Caco-2 (cell line): ENCODE results near the gene TBCC. TPM values are rescaled to one million over a fixed set of nuclear protein-coding genes. Genes with fewer than 3 reads are reported as not detected.

ENCODE experiments used
- BruUV-seq: library from RNA; stranded (reverse); fragments of 400-500 nt; replicated peaks from 2 replicates; lab custom pipeline; 2021; lab: Mats Ljungman, UMichigan
- CTCF ChIA-PET: fragments of 300-600 bp; sonication (Branson Sonifier 250); formaldehyde crosslinking; loops from one replicate; lab custom pipeline; 2022; ENCODE audit warnings: antibody characterized with exemption; lab: Charles Lee
- POLR2A ChIA-PET: fragments of 300-600 bp; sonication (Branson Sonifier 250); formaldehyde crosslinking; loops from one replicate; lab custom pipeline; 2022; ENCODE audit warnings: antibody characterized with exemption; lab: Charles Lee
- DNase-seq, 2 experiments: peaks; one replicate each; pipeline versions ENCODE4 v3.0.0 to v3.0.0-alpha.2; 2020 to 2022
- H3K27me3 ChIP-seq: replicated peaks from 2 replicates; pipeline ENCODE4 v1.6.0; 2011; ENCODE audit warnings: low read length; ENCODE audit not compliant: control insufficient read depth, insufficient read depth
- H3K36me3 ChIP-seq: 2 replicates; pipeline ENCODE4 v1.5.1; 2011; ENCODE audit warnings: low read length; ENCODE audit not compliant: control insufficient read depth, insufficient read depth
- H3K4me1 ChIP-seq: fragments of 250-450 bp; sonication (Bioruptor Pico); 2 replicates; pipeline ENCODE4 v1.5.1; 2020; ENCODE audit warnings: mild to moderate bottlenecking
- H3K4me3 ChIP-seq: 2 replicates; pipeline ENCODE4 v1.5.1; 2011; ENCODE audit warnings: low read depth, mild to moderate bottlenecking, control low read depth, low read length
- H3K9me3 ChIP-seq: fragments of 250-450 bp; sonication (Bioruptor Pico); 2 replicates; pipeline ENCODE4 v1.5.1; 2020; ENCODE audit warnings: mild to moderate bottlenecking, moderate library complexity
- H3K27ac Mint-ChIP-seq: one replicate; pipeline ENCODE4 v1.8.0; 2022; ENCODE audit warnings: mixed read lengths; ENCODE audit not compliant: unreplicated experiment
- H3K27me3 Mint-ChIP-seq: one replicate; pipeline ENCODE4 v1.8.0; 2022; ENCODE audit warnings: mixed read lengths; ENCODE audit not compliant: insufficient read depth, unreplicated experiment
- H3K36me3 Mint-ChIP-seq: one replicate; pipeline ENCODE4 v1.8.0; 2022; ENCODE audit warnings: mild to moderate bottlenecking, mixed read lengths; ENCODE audit not compliant: insufficient read depth, unreplicated experiment
- H3K4me1 Mint-ChIP-seq: one replicate; pipeline ENCODE4 v1.8.0; 2022; ENCODE audit warnings: low read depth, mixed read lengths; ENCODE audit not compliant: unreplicated experiment
- H3K4me3 Mint-ChIP-seq: one replicate; pipeline ENCODE4 v1.8.0; 2022; ENCODE audit warnings: mild to moderate bottlenecking, moderate library complexity, mixed read lengths; ENCODE audit not compliant: unreplicated experiment
- H3K9me3 Mint-ChIP-seq: one replicate; pipeline ENCODE4 v1.8.0; 2022; ENCODE audit warnings: mixed read lengths; ENCODE audit not compliant: unreplicated experiment
- intact Hi-C: fragments of 100-400 bp; cut with micrococcal nuclease; formaldehyde crosslinking; loops from one replicate; pipeline ENCODE4 v1.10.0; 2022; ENCODE audit not compliant: unreplicated experiment
- total RNA-seq: library from RNA; stranded (reverse); gene quantifications from 2 replicates; pipeline ENCODE4 v1.2.3, GENCODE V29; 2022
- TF ChIP-seq, protein P1 (sequence below), 2 experiments: fragments of 200-600 bp in 1 of 2; IDR thresholded peaks; 1 replicate in 1 of 2; 2 replicates in 1 of 2; pipeline versions ENCODE4 v1.5.1 to v1.8.0; 2011 to 2022; ENCODE audit warnings: antibody characterized with exemption in 1 of 2, control low read depth in 1 of 2, inconsistent platforms in 1 of 2, low read depth in 1 of 2, low read length in 1 of 2, mild to moderate bottlenecking in 1 of 2, moderate library complexity in 1 of 2; ENCODE audit not compliant: insufficient read depth in 1 of 2, severe bottlenecking in 1 of 2, unreplicated experiment in 1 of 2

TBCC gene
- total RNA-seq, 1 experiment from 2014 or later, result 20.4 TPM

DNA sequence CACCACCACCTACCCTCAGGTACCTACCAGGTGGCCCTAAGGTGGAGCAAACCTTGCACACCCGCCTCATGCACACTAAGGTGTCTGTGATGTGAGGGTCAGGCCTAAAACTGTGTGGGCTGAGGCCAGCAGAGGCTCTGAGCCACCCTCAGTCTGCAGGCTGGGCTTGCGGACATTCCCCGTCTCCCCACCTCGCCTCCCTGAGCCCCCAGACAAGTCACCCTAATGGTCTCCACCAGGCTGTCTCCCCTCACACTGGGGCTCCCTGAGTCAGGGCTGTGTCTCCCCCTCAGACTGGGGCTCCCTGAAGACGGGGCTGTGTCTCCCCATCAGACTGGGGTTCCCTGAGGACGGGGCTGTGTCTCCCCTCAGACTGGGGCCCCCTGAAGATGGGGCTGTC is 36.0 kb downstream of the TBCC start:
- POLR2A ChIA-PET, result no interaction called here
- intact Hi-C loops, result no loop called here
- peaks cover 13% of the 10 kb centered on the region for H3K9me3 Mint-ChIP-seq
- Histone ChIP-seq H3K9me3 (no peaks in the 10 kb centered on the region), H3K4me3 (no peak overlapping the region), H3K4me1 (no peaks in the 10 kb centered on the region), H3K36me3 (no peaks in the 10 kb centered on the region), H3K27me3 (no peaks in the 10 kb centered on the region)
- H3K36me3 Mint-ChIP-seq, result peaks cover 4% of the 10 kb centered on the region
- TF ChIP-seq, protein P1, sequence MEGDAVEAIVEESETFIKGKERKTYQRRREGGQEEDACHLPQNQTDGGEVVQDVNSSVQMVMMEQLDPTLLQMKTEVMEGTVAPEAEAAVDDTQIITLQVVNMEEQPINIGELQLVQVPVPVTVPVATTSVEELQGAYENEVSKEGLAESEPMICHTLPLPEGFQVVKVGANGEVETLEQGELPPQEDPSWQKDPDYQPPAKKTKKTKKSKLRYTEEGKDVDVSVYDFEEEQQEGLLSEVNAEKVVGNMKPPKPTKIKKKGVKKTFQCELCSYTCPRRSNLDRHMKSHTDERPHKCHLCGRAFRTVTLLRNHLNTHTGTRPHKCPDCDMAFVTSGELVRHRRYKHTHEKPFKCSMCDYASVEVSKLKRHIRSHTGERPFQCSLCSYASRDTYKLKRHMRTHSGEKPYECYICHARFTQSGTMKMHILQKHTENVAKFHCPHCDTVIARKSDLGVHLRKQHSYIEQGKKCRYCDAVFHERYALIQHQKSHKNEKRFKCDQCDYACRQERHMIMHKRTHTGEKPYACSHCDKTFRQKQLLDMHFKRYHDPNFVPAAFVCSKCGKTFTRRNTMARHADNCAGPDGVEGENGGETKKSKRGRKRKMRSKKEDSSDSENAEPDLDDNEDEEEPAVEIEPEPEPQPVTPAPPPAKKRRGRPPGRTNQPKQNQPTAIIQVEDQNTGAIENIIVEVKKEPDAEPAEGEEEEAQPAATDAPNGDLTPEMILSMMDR (IDR thresholded peaks at IDR 0.05; ENCODE audit: insufficient read depth in 1 of 2, low read depth in 1 of 2, low read length in 1 of 2, severe bottlenecking in 1 of 2, unreplicated experiment in 1 of 2), result no peak
- H3K27me3 Mint-ChIP-seq, result no peaks in the 10 kb centered on the region
- H3K4me1 Mint-ChIP-seq, result peaks cover 12% of the 10 kb centered on the region
- no TSS peak for BruUV-seq
- no peak for DNase-seq
- H3K4me3 Mint-ChIP-seq, result no peak overlapping the region
- no peak overlapping the region for H3K27ac Mint-ChIP-seq
- CTCF ChIA-PET, result no interaction called here

DNA sequence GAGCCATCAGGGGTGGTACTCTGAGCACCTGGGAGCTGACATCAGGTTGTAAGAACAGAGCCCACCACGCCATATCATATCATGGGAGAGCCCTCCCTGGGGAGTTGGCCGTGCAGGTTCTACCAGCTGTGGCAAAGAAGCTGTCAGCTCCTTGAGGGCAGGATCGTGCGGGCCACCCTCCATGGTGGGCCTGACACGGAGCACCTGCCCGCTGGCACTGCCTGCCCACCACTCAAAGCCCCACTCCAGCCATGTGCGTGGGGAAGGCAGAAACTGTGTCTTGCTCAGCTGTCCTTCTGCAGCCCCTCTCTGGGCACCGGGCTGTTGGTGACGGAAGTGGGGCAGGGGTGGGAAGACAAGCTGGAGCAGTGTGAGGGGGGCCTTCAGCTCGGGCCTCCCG is 37.8 kb downstream of the TBCC start:
- no peak overlapping the region for H3K4me3 Mint-ChIP-seq
- DNase-seq, result no peak
- no peaks in the 10 kb centered on the region for H3K27me3 Mint-ChIP-seq
- Histone ChIP-seq H3K36me3 (no peaks in the 10 kb centered on the region), H3K27me3 (no peaks in the 10 kb centered on the region), H3K9me3 (no peaks in the 10 kb centered on the region), H3K4me3 (no peak overlapping the region), H3K4me1 (no peaks in the 10 kb centered on the region)
- no TSS peak for BruUV-seq
- intact Hi-C loops, result no loop called here
- H3K36me3 Mint-ChIP-seq, result peaks cover 4% of the 10 kb centered on the region
- ChIA-PET CTCF (interaction anchor here (0.5 kb wide), 1 partner anchor 579 kb away, joined by 3 read pairs; no protein-coding TSS in a partner anchor), POLR2A (no interaction called here)
- H3K9me3 Mint-ChIP-seq, result peaks cover 13% of the 10 kb centered on the region
- peaks cover 6% of the 10 kb centered on the region for H3K4me1 Mint-ChIP-seq
- H3K27ac Mint-ChIP-seq, result no peak overlapping the region
- TF ChIP-seq, protein P1 (IDR thresholded peaks at IDR 0.05; ENCODE audit: insufficient read depth in 1 of 2, low read depth in 1 of 2, low read length in 1 of 2, severe bottlenecking in 1 of 2, unreplicated experiment in 1 of 2), result no peak

DNA sequence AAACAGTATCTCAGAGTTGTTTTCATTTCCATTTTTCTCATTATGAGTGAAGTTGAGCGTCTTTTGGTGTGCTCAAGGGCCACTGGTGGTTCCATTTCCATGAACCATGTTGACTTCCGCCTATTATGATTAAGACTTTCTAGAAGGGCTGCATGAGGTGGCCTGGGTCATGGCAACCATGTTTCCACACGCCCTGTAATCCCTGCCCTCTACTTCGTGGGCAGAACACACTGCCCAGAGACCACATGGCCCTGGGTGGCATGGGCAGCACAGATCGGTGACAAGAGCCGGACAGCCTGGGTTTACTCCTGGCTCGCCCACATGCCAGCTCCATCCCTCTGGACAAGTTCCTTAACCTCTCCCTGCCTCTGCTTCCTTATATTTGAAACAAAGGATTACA is 38.3 kb downstream of the TBCC start:
- Histone ChIP-seq H3K9me3 (no peaks in the 10 kb centered on the region), H3K27me3 (no peaks in the 10 kb centered on the region), H3K4me1 (no peaks in the 10 kb centered on the region), H3K36me3 (no peaks in the 10 kb centered on the region), H3K4me3 (no peak overlapping the region)
- no TSS peak for BruUV-seq
- Mint-ChIP-seq H3K4me3 (no peak overlapping the region), H3K36me3 (peaks cover 4% of the 10 kb centered on the region), H3K9me3 (peaks cover 12% of the 10 kb centered on the region), H3K27ac (no peak overlapping the region), H3K27me3 (no peaks in the 10 kb centered on the region), H3K4me1 (peaks cover 6% of the 10 kb centered on the region)
- POLR2A ChIA-PET, result no interaction called here
- TF ChIP-seq, protein P1 (IDR thresholded peaks at IDR 0.05; ENCODE audit: insufficient read depth in 1 of 2, low read depth in 1 of 2, low read length in 1 of 2, severe bottlenecking in 1 of 2, unreplicated experiment in 1 of 2), result no peak
- intact Hi-C loops, result no loop called here
- CTCF ChIA-PET, result interaction anchor here (0.5 kb wide), 1 partner anchor 580 kb away, joined by 3 read pairs; no protein-coding TSS in a partner anchor
- no peak for DNase-seq
